Islet precursor cell (in vitro differentiated cells): Measurements from ENCODE around the gene SH2D6.
A peak's percentile ranks its signal among the peaks of the same experiment; 100 is the strongest.

Experiments used
- DNase-seq: peaks from one replicate; pipeline ENCODE4 v3.0.0-alpha.2; 2018

SH2D6 gene

GRCh38 chr2:85440729-85441128 lies 22.2 kb downstream of the SH2D6 start:
- no peak for DNase-seq

GRCh38 chr2:85441864-85442263 lies 23.4 kb downstream of the SH2D6 start:
- DNase-seq, result no peak

GRCh38 chr2:85444629-85445172 lies 26.2 kb downstream of the SH2D6 start:
- no peak for DNase-seq

GRCh38 chr2:85445316-85446295 lies 27.1 kb downstream of the SH2D6 start:
- DNase-seq, result no peak

- DNase-seq, result no peak
Measured at GRCh38 chr2:85446296-85447221, 28.0 kb downstream of the SH2D6 start.

- DNase-seq, result no peak
Measured at GRCh38 chr2:85447222-85447585, 28.7 kb downstream of the SH2D6 start.

GRCh38 chr2:85448461-85449213 lies 30.1 kb downstream of the SH2D6 start:
- no peak for DNase-seq

GRCh38 chr2:85449214-85449588 lies 30.7 kb downstream of the SH2D6 start:
- DNase-seq, result no peak

GRCh38 chr2:85452237-85452636 lies 33.7 kb downstream of the SH2D6 start:
- DNase-seq, result no peak

- DNase-seq, result no peak
Measured at GRCh38 chr2:85453571-85453970, 35.1 kb downstream of the SH2D6 start.

- no peak for DNase-seq
Measured at GRCh38 chr2:85455552-85456090, 37.1 kb downstream of the SH2D6 start.

GRCh38 chr2:85457043-85457442 lies 38.5 kb downstream of the SH2D6 start:
- no peak for DNase-seq

GRCh38 chr2:85457877-85458316 lies 39.4 kb downstream of the SH2D6 start:
- DNase-seq, result no peak

- DNase-seq, result no peak
Measured at GRCh38 chr2:85458601-85459563, 40.4 kb downstream of the SH2D6 start.

GRCh38 chr2:85459771-85460170 lies 41.3 kb downstream of the SH2D6 start:
- DNase-seq, result no peak

GRCh38 chr2:85462322-85462721 lies 43.8 kb downstream of the SH2D6 start:
- no peak for DNase-seq

- no peak for DNase-seq
Measured at GRCh38 chr2:85468096-85468703, 49.7 kb downstream of the SH2D6 start.

GRCh38 chr2:85468704-85469349 lies 50.3 kb downstream of the SH2D6 start:
- DNase-seq, result peak; percentile 75

GRCh38 chr2:85470850-85471800 lies 52.6 kb downstream of the SH2D6 start:
- no peak for DNase-seq
